Gastrocnemius medialis (tissue), 4 donors: ENCODE data around the gene ENSA.

Experiments
- CTCF ChIP-seq, 5 experiments: fragments of 450-650 bp in 3 of 5; fragments of 200-600 bp in 2 of 5; sonication (generic) in 2 of 5; IDR thresholded peaks in 4 of 5; conservative IDR thresholded peaks in 1 of 5; 1 replicate in 4 of 5; 2 replicates in 1 of 5; pipeline ENCODE4 v1.5.1; 2016 to 2019; ENCODE audit warnings: antibody characterized with exemption in 5 of 5, mild to moderate bottlenecking in 3 of 5, moderate library complexity in 3 of 5
- POLR2A ChIP-seq, 2 donors: fragments of 450-650 bp; IDR thresholded peaks; one replicate each; pipeline ENCODE4 v1.6.1; 2017; ENCODE audit warnings: antibody characterized with exemption in 2 of 2, mild to moderate bottlenecking in 2 of 2, moderate library complexity in 2 of 2

GRCh38 chr1:150603711-150604110 is 25.7 kb downstream of the ENSA start:
- TF ChIP-seq CTCF (IDR thresholded peaks at IDR 0.05 in 4 of 5, conservative IDR thresholded peaks at IDR 0.05 in 1 of 5) = no peak
- no peak for TF ChIP-seq POLR2A (IDR thresholded peaks at IDR 0.05)
